Stimulated activated naive CD8-positive, alpha-beta T cell treated with anti-CD3 and anti-CD28 coated beads, Interleukin-15, Interleukin-2, amounts not matched to agents 100 U/mL and 50 U/mL, for 24 hours (primary cell): ENCODE data around the gene UGT1A9.

Source experiments
- ATAC-seq: fragments of 150-1000 bp; cut with Tn5 transposase; one replicate; pipeline ENCODE4 v1.10.0; 2021
- DNase-seq: peaks from one replicate; pipeline ENCODE4 v3.0.0; 2021

The UGT1A9 gene

DNA sequence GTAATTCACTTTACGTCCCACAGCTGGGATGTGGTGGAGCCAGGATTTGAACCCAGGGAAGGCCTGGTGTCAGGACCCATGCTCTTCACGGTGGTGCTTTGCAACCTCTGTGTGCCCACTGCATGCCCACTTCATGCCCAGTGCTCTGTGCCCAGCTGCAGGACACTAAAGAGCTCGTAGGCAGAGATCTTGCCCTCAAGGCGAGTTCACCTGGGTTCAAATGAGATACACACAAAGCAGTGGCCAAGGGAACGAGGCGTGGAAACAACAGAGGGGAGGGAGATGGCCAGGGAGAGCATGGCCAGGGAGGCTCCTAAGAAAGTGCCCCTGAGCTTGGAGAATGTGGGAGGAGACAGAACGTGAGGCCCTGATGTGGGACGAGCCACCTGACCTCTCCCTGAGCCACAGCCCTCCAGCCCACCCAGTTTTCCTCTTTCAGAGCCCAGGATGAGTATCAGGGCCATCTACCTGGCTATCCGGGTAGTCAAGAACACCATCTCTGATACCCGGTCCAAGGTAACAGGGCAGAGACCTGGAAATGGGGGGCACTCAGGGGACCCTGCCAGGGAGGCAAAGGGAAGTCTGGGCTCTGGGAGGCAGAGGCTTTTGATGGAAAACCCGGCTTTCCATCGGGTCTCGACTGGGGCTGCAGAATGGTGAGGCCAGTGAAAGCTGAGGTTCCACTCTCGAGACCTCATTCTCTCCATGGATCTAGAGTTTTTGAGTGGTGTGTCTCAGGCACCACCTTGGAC is 126.8 kb downstream of the UGT1A9 start:
- no peak for ATAC-seq
- no peak for DNase-seq

DNA sequence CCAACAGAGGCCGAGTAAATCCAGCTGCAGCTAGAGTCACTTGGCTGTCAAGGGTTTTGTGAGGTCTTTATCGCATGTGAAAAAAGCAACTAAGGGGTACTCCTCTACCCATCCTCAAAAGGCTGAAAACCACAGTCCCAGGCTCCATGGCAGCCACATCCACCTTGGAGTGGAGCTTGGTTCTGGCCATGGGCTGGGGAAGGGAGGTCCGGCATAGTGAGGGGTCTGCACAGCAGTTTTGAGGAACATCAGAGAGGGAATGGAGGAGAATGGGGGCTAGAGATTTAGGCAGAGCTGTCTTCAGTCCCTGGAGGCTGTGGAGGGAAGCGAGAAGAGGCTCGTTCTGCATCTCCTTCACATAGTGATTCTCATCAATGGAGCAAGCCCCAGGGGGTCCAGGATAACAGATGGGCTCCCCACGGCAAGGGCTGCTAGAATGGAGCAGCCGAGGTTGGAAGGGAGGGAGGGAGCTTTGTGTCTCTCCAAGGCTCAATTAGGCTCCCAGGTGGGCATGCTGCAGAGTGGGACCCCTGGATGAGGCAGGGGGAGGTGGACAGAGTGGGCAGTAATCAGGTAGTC is 127.5 kb downstream of the UGT1A9 start:
- ATAC-seq: no peak
- DNase-seq: no peak

DNA sequence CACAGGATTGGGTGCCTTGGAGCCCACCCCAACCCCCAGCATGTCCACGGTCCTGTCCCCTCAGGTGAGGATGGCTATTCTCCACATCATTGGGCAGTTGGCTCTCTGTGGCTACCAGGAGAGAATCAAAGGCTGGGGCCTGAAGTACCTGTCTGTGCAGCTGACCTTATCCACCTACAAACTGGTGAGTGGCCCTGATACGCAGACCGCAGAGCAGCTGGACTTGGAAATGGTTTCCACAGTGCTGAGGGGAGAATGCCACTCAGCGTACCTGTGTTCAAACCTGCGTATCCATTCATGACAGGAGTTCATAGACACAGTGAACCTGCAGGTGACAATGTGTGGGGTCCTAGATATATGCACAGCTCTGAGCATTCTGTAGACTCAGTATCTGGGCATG is 128.0 kb downstream of the UGT1A9 start:
- ATAC-seq (no peak), DNase-seq (no peak)

DNA sequence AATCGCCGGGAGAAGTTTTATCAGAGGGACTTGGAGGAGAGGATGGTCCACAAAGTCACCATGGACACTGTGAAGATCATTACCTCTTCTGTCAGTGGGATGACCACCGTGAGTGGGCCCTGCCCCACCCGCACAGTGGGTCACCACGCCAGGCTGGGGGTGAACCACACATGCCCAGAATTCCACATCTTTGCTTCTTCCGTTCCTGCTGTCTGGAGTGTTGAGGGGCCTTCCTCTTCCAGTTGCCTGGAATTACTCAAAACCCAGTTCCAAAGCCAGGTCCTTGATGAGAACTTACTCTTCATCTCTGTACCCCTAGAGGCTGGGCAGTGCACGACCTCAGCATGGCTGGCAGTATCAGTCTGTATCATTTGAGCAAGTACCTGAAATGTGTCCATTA is 128.5 kb downstream of the UGT1A9 start:
- DNase-seq (no peak), ATAC-seq (no peak)

DNA sequence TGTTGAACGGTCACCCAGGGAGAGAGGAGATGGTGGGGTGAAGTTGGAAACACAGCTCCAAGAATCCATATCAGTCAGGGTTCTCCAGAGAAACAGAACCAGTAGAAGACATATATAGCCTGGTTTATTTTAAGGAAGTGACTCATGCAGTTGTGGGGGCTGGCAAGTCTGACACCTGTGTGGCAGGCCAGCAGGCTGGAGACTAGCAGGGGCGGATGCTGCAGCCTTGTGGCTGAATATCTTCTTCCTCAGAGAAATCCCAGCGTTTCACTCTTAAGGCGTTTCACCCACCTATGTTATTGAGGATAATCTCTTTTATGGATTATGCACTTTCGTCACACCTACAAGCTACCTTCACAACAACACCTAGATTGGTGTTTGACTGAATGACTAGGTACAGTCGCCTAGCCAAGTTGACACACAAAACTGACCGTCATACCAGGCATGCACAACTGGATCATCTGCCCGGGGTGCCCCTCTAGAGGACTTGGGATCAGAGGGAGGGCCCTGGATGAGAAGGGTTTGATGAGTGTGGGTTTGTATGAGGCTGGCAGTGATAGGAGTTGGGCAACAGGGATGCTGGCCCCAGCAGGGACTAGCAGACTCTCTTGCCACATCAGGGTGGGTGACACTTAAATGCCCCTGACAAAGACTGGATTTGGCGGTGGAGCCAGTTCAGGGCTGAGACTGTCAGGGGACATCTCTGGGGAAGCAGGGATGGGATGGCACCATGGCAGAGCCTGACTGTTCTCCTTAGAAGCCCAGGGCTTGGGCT is 129.8 kb downstream of the UGT1A9 start:
- no peak for ATAC-seq

DNA sequence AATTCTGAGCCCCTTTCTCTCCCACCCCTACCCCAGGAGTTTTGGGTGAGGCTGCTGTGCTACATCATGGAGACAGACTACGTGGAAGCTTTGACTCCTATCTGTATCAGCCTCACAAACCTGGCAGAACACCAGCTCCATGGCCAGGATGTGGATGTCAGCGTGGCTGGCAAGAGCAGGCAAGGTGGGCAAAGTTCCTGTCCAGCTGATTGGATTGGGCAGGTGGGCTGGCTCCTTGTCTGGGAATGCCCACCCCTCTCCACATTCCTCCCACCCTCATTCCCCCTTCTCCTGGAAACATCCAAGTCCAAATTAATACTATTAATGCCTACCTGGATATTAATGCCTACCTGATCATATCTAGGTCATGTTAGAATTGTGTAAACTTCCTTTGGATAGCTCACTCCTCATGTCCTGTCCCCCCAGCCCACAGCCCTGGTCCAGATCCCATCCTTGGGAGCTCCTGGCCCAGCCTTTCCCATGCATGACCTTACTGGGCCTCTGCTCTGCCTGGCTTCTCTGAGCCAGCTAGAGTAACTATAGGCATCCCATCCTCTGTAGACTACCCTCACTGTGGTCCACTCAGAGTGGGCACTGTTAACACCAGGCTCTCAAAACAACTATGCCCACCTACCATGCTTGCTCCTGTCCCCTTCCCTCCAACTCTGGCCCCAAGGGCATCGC is 130.6 kb downstream of the UGT1A9 start:
- no peak for DNase-seq

More for the DNA sequence above, 129.8 kb downstream of the UGT1A9 start:
- peak; percentile 24 for DNase-seq

DNA sequence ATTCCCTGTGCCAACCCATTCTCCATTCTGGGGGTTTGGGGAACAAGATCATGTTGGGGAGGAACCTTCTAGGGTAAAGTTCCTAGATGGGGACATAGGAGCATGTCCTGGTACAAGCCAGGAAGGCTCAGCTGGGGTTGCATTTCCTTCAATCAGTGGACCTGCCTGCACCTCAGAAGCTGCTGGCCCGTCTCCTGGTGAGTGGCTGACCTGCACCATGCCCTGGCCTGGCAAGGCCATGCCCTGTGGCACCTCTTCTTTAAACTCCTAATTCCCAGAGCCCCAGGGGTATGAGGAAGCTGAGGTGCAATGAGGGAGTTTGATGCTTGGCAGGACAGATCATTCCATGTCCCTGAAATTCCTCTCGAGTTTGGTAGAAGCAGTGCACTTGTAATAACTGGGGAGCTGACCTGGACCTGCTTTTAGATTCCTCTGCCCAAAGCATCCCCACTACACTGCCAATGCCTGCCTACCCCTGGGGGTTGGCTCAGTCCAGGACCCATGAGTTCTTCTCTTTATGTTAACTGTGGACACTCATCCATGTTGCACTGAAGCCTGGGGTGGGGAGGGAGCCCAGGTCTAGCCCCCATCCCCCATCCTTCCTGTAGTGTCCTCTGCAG is 131.7 kb downstream of the UGT1A9 start:
- ATAC-seq (no peak), DNase-seq (no peak)

More for the DNA sequence above, 130.6 kb downstream of the UGT1A9 start:
- ATAC-seq: no peak

DNA sequence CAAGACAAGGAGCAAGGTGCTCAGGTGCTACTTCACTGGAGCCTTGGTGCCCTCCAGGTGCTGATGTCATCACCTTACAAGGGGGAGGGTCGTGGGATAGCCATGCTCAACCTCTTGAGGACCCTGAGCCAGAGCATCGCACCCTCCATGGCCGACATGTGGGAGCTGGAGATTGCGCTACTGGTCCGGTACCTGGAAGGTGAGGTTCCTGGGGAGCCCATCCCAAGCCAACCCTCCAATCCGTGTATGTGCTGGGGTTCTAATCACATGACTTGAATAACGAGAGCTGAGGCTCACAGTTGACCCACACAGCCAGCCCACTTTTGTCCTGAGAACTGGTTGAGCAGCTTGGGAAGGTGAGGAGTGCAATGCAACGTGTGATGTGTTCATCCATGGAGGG is 132.3 kb downstream of the UGT1A9 start:
- no peak for ATAC-seq
- DNase-seq: no peak

DNA sequence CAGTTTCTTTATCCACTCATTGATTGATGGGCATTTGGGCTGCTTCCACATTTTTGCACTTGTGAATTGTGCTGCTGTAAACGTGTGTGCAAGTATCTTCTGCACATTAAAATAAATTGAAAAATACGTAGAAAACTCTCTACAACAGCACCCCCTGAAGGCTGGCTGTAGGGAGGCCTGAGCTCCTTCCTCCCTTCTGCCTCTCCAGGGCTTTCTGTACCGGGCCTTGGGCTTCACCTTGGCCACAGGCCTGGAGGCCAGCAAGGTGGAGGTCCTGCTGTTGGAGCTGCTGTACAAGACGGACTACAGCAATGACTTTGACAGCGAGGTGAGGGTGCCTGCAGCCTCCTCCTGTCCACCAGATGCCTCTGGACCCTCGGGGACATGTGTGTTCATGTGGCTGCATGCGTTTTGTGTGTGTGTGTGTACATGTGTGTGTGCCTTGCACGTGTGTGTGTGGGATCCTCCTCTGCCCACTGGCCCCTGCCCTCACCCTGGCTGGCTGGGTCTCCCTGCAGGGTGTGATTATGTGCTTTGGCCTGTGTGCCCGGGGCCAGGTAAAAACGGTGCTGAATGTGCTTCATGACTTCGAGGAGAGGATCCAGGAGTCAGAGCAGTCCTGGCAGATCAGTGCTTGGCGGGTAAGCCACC is 135.6 kb downstream of the UGT1A9 start:
- DNase-seq (no peak), ATAC-seq (no peak)

DNA sequence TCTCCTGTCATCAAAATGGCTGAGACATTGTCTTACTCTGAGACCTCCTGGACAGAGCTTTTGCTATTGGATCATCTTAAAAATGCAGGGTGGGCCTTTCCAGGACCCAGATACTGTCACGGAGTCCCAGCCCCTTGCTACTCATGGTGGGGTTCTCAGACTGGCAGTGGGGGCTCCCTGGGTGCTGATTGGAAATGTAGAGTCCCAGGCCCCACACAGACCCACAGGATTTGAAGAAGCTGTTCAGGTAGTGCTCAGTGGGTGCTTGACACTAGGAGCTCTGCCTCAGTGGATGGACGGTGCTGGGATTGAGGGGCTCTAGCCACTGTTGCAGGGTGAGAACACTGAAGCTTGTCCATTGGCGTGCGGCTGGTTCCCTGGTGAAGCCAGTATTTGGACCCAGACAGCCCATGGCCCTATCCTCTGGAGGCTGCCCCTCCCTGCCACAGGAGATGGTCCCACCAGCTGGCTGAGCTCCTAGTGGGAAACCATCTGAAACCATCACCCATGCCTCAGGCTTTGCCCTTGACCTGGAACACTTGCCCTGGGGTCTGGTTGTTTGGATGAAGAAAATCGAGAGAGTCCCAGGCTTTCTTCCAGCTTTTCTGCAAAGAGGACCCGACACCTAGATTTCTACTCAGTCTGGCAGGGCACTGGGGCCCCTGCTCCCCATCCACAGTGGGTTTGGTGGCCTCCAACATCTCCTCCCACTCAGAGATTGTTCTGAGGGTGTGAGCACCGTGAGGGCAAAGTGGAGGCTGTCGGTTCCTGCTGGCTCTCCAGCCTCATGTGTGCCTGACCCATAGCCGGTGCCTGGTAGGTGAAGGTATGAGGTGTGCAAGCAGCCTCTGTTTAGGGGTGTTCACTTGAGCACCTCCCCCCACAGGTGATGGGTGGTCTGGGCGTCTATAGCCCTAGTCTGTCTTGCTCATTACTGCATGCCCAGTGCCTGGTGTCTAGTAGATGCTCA is 136.6 kb downstream of the UGT1A9 start:
- ATAC-seq (no peak), DNase-seq (no peak)

DNA sequence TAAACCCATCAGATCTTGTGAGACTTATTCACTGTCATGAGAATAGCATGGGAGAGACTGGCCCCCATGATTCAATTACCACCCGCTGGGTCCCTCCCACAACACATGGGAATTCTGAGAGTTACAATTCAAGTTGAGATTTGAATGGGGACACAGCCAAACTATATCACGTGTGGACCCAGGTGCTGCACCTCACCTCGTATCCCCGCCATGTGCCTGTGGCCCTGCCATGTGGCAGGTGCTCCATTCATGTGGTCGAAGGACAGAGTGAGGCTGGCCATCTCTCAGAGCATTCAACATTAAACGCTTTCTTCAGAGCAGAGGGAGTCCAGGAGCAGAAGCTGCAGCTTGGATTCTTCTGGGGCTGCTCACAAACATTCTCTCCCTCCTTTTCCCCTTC is 138.7 kb downstream of the UGT1A9 start:
- no peak for ATAC-seq
- DNase-seq: no peak

DNA sequence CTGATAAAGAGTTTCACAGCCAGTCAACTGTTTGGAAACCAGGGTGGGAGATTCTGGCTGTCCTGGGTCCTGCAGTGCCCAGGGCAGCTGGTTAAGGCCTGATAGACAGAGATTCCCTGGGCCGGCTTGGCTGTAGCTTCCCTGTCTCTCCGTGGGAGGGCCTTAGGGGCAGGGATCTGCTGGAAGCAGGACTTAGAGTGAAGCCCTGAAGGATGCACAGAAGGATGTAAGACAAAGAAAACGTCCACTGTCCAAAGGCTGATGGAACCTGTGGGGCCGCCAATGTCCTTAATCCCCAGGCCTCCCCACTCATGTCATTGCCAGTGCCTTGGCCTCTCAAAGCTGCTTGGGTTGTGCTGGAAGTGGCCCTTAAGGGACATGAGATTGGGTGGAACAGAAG is 139.4 kb downstream of the UGT1A9 start:
- ATAC-seq (no peak), DNase-seq (no peak)

DNA sequence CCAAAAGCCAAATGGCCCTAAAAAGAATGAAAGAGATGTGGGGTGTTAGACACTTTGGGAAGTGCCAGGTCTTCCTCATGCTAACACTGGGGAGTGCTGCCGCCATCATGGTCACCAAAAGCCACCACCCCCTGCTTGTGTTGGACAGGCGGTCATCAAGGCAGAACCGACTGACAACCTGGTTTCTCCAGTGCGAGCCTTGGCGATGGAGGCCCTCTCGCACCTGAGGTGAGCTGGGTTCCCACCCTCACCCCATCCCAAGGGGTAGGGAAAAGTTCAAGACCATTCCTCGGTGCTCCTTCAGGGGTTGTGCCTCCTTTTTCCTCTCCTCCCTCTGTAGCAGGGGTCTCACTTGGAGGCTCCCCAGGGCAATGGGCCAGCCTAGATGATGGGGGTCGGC is 140.0 kb downstream of the UGT1A9 start:
- DNase-seq (no peak), ATAC-seq (no peak)

DNA sequence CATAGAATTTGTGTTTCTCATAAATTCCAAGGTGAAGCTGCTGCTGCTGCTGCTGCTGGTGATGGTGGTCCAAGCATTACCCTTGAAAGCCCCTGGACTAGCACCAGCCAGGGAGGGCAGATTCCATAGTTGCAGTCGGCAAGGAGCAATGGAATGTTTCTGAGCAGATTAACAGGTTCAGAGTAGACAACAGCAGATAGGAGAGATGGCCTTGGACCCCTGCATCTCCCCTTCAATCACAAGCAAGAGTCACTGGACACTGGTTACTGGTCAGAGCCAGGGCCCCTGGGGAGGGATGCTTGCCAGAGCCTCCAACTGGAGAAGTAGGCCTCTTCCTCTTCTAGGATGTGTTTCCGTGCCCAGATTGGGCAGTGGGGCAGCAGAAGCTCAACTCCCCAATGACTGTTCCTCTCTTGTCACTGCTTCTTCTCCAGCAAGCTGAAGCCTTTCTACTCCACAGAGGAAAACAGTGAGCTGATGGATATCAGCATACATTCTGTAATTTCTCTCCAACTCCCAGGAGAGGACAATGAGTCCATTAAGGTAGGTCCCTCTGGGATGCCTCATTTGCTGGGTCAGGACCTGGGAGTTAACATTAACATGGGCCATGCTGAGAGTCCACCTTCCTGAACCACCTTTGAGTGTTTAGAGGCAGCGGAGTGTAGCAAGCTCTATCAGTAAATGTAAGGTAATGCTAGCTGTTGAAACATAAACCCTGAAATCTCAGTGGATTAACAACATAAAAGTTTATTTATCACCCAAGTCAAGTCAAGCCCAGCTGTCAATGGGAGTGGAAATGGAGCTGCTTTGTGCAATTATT is 141.7 kb downstream of the UGT1A9 start:
- ATAC-seq (no peak), DNase-seq (no peak)

DNA sequence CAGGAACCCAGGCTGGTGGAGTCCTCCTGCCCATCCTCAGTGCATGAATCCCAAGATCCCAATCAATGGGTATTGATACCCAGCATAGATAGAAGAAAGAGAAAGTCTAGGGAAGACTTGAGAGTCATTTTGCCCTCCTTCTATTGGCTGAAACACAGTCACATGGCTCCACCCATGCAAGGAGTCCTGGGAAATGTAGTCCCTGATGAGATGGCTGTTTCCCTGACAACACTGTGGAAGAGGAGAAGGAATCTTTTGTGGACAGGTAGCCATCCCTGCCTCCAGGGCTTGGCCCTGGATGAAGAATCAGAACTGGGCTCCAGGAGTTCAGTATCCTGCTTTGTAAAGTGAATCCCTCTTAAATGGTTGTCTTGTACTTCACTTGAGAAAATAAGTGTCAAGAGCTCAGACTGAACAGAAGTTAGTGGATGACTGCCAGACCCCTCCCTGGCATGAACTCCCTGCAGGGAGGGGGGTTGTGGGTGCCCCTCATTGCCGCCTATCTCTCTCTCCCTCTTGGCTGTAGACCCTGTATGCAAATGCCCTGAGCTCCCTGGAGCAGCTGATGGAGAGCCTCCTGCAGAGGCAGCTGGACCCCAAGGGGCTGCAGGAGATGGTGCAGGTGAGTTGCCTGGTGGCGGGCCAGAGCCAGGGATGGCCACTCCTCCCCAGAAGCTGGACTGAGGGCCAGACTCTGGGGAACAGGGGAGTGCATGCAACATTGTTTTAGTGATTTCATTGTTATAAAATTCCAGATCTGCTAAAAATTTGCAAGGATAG is 142.5 kb downstream of the UGT1A9 start:
- no peak for ATAC-seq
- no peak for DNase-seq

DNA sequence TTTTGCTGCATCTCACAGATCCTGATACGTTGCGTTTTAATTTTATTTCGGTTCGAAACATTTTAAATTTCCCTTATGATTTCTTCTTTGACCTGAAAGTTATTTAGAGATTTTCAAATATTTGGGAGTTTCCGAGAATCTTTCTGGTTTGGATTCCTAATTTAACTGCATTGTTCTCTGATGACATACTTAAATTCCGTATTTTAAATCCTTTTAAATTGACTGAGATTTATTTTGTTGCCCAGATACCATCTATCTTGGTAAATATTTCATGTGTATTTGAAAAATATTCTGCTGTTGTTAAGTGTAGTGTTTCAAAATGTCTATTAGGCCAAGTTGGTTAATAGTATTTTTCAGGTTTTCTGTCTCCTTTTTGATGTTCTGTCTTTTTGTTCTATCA is 144.2 kb downstream of the UGT1A9 start:
- no peak for DNase-seq
- ATAC-seq: no peak

DNA sequence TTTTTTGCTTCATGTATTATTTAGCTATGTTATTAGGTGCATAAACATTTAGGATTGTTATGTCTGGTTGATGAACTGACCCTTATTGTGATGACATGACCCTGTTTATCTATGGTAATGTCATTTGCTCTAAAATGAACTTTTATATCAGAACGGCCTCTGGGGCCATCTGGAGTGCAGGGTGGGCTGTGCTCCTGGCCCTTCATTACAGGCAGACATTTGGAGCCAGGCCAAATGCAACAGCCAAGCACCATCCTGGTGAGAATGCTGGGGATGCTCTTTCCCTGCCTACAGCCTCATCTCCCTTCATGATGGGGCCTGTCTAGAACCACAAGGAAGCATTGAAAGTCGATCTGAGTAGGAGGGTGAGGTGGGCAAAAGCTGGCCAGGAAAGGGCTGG is 144.6 kb downstream of the UGT1A9 start:
- ATAC-seq (no peak), DNase-seq (no peak)

DNA sequence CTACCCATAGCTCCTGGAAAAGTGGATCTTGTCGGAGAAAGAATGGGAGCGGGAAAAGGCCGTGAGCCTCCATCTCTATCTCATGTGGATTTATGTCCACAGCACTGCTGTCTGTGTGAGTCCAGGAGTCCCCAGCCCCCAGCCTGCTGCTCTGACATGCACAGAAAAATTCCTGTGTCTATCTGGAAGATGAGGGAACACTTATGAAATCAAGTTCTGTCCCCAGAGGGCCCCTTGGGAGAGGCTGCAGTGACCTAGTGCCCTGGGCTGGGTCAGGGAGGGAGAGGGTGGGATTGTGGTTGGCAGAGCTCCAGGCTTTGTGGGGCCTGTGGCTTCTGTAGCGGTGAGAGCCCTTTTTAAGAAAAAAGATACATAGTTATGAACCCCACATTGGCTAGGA is 145.1 kb downstream of the UGT1A9 start:
- DNase-seq: no peak
- no peak for ATAC-seq

DNA sequence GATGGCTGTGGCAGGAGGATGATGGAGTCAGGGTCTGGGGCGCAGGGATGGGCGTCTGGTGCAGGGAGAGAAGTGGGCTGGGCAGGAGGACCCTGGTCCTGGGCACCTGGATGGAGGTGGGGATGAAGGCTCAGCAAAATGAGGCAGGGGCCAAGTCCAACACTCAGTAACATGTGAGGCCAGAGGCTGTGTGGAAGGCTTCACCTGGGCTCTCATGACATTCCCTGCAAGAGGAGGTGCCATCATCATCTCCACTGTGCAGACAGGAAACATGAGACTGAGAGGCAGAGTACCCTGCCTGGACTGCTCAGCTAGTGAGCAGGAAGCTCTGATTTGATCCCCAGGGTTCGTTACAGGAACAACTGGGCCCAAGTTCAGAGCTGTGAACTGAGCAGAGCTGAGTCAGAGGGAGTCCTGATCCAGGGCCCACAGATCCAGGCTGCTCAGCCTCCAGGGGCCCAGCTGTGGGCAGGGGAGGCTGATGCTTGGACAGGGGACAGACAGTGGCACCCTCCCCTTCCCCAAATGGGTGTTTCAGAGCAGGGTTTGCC is 145.7 kb downstream of the UGT1A9 start:
- no peak for ATAC-seq

More for the DNA sequence above, 145.7 kb downstream of the UGT1A9 start:
- DNase-seq: no peak
